CD4-positive, alpha-beta T cell treated with Interleukin-4 for 4 hours (primary cell): Measurements from ENCODE around the gene WWTR1.

Experiments
- DNase-seq: peaks from one replicate; pipeline ENCODE4 v3.0.0-alpha.2; 2020

Gene WWTR1

DNA sequence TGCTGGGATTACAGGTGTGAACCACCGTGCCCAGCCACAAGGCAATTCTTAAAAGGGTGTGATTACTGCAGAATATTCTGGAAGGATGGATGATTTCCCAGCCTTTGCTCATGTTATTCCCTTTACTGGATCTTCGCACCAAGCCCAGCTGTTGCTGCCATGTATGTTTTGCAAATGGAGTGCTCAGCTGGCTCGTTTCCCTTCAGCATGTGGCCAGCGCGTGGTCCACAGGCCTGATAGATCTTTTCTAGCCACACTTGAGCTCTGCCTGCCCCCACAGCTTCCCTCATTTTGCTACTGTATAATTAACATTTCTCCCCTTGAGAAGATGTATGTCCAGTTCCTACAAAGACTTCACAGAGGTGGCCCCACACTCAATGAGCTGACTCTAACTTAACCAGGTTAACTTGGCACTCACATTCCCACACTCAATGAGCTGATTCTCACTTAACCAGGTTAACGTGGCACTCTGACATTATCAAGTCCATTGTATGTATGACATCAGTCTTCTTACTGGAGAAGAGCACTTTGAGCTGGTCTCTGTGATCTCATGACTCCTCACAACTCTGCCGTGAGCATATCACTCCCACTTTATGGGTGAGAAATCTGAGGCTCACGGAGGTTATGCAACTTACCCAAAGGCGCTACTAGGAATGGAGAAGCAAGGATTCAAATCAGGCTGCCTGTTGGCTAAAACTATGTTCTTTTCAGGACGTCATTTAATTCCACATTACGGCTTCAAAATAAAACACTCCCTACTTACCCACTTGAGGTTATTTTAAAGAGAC is 134.1 kb downstream of the WWTR1 start:
- no peak for DNase-seq

DNA sequence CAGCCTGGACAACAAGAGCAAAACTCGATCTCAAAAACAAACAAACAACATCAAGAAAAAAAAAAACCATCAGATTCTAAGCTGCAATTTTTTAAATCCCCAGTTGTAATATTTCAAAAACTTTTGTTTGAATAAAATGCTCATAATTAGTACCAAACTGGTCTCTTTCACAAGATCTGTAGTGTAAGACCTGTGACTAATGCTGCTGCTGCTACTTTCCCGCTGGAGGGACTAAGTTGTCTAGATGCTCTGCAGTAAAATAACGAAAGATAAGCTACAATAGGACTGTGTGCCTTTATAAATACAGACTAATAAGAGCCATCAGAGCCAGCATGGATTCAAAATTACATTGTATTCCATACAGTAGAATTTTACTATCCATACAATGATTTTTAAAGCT is 137.9 kb downstream of the WWTR1 start:
- DNase-seq: no peak

DNA sequence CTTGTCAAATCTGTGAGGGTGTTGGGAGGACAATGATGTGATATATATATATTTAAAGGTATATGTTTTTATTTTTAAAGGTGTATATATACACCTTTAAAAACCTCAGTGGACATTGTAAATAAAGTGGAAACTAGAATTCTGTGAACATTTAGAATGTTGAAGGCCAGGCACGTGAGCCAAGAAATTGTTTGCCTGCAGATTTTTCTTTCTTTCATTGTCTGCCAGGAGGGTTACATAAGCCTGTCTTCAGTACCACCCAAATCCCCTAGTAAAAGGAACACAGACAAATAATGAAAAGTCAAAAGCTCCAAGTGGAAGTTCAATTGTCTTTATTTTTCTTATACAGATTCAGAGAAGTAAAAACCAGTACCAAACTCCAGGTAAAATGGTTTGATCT is 140.9 kb downstream of the WWTR1 start:
- no peak for DNase-seq

DNA sequence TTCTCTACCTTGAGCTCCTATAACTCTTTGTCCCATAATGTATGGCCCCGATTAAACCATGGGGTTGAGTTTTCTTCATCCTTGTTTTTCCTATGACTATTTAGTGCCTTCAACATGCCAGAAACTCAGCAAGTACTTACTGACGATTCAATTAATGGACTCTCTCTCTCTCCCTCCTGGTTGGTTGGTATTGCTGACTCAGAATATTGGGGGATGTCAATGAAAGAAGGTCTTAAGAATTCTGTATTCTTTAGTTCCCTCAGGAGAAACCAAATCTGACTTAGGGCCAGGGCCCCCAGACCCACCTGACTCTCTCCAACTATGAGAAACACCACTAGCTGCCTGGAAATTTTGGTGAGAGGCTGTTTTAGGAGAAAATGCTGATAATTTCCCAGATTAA is 142.6 kb downstream of the WWTR1 start:
- no peak for DNase-seq

DNA sequence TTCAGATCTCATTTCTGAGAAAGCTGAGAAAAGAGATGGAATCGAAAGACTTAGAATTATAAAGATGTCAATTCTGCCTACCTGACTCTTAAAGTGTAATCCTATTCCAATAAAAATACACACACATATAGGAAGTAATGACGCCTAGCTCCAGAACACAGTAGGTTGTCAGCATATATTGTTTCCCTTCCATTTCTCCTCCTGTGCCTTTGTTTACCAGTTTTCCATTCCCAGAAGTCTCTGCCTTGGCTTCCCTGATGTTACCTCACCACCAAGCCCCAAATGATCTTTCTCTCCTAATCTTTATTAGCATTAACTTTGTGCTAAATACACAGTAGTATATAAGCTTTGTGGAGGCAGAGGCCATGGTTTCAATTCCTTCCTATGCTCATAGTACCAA is 143.4 kb downstream of the WWTR1 start:
- DNase-seq: no peak

DNA sequence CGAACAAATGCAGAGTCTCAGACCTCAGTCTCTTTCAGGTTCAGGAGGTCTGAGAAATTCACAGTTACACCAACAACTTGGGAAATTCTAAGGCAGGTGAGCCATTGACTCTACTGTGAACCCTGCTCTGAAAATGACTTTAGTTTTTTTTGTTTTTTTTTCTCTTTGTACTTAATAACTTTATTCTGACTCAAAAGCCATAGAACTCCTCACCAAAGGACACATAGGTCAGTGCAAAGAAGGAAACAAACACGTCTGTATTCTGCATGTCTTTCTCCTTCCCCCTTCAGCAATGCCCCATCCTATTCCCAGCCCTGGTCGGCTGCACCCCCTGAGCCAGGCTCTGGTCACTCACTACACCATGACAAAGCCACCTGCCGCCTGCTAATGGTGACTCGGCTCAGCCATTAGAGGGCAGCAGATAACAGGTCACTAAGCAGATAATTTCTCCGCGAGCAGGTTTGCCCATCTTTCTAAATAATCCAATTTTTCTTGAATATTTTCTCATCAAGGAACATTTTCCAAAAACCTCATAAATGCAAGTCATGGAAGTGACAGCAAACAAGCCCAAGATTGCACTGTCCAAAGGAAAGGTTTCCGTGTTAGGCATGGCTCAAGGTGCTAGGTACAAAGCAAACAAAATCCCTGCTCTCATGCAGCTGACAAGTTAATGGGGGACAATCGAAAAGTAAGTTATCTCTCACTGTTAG is 145.6 kb downstream of the WWTR1 start:
- peak; percentile 34 for DNase-seq

DNA sequence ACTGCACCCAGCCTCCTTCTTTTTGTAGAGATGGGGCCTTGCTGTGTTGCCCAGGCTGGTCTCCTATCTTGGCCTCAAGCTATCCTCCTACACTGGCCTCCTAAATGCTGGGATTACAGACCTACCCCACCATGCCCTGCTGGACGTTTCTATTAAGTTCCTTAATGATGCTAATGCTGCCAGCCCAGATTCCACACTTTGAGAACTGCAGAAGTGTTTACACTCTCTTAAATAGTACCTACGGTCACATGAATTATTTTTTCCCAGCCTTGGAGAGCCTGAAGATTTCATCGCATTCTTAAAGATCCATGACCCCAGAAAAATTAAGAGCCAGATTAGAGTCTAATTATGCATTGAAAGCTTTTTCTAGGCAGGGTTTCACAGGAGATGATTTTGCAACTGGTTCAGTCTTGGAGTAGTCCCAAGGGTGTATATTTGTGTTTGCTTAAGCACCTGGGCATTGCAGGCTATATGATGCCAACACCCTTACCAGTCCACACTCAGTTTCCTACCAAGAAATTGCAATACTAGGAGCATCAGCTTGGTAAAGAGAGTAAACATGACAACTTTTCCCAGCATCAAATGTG is 146.7 kb downstream of the WWTR1 start:
- DNase-seq: no peak

DNA sequence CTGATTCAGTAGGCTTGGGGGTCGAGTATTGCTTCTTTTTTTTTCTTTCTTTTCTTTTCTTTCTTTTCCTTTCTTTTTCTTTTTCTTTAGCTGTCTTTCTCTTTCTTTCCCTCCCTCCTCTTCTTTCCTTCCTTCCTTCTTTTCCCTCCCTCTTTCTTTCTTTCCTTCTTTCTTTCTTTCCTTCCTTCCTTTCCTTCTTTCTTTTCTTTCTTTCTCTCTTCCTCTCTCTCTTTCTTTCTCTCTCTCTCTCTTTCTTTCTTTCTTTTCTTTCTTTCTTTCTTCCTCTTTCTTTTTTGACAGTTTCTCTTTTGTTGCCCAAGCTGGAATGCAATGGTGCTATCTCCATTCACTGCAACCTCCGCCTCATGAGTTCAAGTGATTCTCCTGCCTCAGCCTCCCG is 147.3 kb downstream of the WWTR1 start:
- DNase-seq: no peak

DNA sequence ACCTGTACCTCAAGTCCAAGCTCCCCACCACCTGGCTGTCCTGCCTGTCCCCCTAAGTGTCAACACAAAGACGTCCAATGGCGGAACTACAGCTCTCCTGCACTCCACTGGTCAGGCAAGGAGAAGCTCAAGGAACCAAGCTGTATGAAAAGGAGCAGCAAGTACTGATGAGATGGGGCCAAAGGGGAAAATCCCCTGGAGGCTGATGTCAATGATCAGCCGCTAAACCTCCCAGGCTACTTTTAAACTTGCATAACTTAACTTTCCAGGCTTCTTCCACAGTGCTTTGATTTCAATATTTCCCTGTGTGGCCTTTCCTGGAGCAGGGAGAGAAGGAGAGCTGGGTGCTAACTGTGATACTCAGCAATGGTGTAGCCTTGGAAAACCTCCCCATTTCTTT is 148.3 kb downstream of the WWTR1 start:
- no peak for DNase-seq

DNA sequence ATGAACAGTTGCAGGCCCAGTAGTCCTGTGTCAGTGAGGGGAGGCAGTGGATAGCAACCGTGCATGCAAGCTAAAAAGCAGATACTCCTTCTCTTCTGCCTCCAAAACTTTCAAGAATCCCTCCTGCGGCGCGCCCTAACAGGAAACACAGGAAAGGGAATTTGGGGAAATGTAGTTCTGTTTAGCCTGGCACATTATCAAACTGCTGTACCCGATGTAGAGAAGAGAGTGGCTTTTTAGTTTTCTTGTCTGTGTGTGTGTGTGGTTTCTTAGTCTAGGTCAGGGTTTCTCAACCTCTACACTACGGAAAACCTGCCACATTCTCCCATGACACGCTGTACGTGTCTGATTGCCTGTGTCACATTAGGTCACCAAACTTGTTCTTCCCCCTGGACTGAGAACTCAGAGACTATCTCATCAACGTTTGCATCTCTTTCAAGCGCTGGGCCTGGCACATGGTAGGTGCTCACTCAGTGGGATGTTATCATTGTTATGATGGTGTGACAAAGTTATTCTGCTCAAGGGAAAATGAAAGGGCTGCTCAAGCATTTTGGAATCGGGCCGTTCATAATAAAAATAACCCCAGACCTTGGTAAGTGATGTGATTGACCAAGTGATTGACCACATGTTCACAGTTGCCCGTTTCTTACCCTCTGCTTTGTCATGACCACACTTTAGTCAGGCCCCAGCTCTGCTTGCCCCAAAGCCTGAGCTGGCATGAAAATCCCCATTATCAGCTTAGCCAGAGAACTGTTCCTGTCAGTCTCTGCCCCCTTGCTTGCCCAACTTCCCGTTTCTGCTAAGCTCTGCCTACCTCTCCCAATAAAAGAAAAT is 150.1 kb downstream of the WWTR1 start:
- DNase-seq: no peak

DNA sequence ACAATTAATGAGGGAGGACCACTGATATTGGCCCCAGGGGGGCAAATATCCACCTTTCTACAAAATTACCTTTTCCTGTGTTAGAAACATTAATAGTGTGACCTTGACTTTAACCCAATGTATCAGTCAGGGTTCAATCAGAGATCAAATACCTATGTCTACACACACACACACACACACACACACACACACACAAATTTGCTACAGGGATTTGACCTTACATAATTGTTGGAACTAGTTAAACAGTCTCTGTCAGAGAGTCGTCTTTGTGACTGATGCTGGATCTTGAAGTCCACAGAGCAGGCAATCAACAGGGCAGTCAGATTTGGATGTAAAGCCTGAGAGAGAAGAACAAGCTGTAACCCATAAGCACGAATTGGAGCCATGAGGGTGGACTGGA is 150.9 kb downstream of the WWTR1 start:
- no peak for DNase-seq

DNA sequence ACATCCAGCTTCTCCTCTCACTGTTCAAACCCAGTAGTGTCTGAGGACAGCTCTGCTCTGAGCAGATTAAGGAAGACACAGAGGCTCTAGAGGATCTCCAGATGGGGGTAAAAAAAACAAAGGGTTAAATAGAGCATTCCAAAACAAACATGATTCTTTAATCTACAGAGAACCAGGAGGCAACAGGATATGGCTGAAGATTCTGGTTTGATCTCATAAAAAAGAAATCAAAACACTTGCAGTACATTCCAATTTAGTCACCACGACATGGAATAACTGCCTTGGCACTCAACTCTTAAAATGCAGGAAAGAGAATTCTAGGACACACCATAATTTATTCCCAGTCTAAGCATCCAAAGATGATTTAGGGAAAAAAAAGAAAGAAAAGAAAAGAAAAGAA is 151.3 kb downstream of the WWTR1 start:
- DNase-seq: no peak

DNA sequence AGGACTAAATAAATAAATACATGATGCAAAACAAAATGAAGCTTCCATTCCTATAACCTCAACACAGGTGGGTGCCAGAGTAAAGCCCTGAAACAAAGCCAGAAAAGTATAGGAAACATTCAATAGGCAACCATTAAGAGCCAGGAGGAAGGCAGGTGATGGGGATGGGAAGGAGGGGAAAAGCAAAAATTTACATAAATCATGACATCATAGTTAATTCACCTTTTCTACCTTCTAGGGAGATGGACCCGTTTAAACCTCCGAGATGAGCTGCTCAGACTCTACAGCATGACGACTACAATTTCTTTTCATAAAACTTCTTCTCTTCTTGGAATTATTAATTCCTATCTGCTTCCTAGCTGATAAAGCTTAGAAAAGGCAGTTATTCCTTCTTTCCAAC is 155.4 kb downstream of the WWTR1 start:
- DNase-seq: no peak

DNA sequence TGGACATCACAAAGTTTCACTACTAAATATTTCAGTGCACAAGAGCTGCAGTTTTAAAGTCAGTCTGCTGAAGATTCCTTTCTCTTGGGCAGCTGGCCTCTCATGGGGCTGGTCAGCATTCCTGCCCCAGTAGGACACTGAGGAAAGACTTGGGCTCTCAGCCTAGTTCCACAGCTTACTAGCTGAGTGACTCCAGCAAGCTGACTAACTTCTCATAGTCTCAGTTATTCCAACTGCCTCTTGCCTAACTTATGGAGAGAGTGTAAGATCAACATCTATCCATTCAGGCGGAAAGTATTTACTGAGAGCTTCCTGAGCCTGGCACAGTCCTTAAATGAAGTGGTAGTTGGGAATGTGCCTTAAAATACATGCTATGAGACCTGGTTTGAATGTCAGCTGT is 156.3 kb downstream of the WWTR1 start:
- no peak for DNase-seq

DNA sequence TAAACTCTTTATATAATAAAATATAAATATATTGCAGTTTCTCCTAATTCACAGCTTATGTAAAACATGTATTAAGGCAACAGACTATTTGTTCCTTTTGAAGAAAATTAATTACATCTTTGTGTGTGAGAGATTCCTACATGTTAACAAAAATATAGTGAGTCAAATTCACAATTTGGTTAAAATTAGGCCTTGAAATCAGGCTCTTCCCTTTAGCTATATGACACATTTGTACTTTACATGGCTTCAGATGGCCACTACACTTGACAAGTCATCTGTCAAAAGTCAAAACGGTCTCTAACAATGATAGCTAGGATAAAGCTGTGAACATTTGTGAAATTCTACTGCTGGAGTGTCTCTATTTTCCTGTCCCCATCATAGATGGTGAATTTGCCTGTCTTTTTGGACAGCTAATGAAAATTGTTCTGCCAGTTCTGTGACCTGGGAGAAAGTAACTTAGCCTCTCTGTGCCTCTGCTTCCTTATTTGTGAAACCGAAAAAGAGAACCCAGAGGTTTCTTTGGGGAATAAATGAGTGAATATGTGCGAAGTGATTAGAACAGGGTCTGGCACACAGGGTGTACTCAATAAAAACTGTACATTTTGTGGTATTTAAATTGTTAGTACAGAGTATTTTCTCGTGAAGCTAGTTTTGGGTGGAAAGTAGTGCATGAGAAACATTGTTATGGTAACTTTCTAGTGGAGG is 159.7 kb downstream of the WWTR1 start:
- DNase-seq: no peak

DNA sequence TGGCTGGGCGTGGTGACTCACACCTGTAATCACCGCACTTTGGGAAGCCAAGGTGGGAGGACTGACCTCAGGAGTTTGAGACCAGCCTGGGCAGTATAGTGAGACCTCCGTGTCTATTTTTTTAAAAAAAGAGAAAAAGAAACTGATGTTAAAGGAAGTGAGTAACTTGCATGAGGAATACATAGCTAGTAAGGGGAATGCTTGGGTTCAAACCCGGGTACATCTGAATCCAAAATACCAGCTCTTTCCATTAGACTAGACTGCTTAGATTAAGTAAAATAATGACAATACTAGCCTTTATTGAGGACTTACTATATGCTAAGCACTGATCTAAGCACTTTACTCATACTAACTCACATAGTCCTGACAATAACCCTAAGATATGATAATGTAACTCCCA is 160.9 kb downstream of the WWTR1 start:
- no peak for DNase-seq

DNA sequence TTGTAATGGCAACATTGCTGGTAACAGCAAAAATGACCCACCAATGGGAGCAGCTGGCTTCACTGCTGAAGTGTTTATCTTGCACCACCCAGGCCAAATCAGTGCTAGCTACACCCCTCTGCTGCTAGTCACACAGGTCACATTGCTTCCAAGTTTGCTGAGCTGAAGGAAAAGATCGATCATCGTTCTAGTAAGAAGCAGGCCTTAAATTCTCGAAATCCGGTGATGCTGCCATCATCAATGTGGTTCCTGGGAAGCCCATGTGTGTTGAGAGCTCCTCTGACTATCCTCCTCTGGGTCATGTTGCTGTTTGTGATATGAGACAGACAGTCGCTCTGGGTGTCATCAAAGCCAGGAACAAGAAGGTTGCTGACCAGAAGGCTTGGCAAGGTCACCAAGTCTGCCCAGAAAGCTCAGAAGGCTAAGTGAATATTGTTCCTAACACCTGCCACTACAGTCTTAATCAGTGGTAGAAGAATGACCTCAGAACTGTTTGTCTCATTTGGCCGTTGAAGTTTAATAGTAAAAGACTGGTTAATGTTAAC is 162.2 kb downstream of the WWTR1 start:
- no peak for DNase-seq

DNA sequence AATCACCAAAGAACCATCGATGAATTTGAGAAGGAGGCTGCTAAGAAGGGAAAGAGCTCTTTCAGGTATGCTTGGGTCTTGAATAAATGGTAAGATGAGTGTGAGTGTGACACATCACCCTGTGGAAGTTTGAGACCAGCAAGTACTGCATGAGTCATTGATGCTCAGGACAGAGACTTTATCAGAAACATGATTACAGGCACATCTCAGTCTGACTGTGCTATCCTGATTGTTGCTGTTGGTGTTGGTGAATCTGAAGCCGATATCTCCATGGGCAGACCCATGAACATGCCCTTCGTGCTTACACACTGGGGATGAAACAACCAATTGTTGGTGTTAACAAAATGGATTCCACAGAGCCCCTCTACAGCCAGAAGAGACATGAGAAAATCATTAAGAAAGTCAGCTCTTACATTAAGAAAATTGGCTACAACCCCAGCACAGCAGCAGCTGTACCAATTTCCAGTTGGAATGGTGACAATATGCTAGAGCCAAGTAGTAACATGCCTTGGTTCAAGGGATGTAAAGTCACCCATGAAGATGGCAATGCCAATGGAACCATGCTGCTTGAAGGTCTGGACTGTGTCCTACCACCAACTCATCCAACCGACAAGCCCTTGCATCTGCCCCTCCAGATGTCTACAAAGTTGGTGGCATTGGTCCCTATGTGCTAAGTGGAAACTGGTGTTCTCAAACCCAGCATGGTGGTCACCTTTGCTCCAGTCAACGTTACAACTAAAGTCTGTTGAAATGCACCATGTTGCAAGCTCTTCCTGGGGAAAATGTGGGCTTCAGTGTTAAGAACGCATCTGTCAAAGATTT is 162.9 kb downstream of the WWTR1 start:
- DNase-seq: no peak

DNA sequence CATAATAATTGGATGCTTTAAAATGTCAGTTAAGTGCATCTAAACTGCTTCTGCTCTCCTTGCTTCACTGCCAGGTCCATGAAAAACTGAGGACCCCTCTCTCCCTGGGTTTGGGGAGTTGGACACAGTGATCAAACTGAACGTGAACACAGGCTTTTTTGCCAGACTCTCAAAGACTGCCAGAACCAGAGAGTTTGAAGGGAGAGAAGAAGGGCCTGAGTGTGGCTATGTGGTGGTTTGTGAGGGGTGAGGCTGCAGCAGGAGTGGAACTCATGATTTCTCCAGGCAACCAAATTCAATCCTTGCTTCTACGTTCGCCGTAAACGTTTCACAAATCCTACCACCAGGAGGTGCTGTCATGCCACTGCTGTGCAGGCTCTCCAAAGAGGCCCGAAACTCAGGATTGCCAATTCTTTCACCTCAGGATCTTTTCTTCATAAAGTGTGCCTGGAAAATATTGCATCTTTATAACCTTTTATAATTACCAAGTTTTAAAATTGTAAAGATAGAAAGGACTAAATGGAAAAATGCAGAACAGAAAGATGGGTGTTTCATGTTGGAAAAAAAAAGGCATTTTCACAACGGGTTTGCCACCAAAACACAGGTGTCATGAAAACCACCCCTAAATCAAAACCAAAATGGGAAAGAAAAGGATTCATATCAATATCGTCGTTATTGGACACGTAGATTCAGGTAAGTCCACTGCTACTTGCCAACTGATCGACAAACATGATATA is 163.6 kb downstream of the WWTR1 start:
- DNase-seq: peak; percentile 27

DNA sequence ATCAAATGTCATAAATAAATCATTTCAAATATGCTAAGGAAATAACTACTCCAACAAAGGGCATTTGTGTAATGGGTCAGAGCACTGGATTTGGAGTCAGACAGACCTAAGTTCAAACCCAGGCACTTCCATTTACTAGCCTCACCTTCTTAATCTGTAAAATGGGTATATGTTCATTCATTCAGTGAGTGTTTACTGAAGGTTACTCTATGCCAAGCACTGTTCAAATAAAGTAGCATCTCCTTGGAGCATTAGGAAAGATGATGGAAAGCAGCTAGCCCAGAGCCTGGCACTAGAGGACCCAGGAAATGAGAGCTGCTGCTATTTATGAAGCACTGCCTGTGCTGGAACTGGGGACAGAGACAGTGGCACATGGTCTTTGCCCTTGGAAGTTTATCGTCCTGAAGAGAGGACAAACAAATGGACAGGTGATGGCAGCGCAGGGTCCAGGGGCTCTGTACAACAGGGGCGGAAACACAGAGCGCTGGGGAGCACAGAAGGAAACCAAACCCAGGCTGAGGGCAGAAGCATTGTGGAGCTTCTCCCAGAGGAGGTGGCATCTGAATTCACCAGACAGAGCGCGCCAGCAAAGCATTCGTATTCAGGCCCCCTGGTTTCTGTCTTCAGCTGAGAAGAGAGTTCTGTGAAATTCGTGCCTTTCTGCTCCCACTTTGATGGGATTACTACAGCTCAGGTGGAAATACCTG is 164.4 kb downstream of the WWTR1 start:
- DNase-seq: no peak
